Stimulated activated CD8-positive, alpha-beta memory T cell treated with anti-CD3 and anti-CD28 coated beads, Interleukin-7, amount 100 ng/mL, for 24 hours (primary cell): ENCODE data around the gene CD300H.

Experiments used
- DNase-seq: peaks from one replicate; pipeline ENCODE4 v3.0.0-alpha.2; 2020; ENCODE audit warnings: low read depth

CD300H gene

GRCh38 chr17:74549343-74549742, 18.0 kb downstream of the CD300H start:
- no peak for DNase-seq

GRCh38 chr17:74547736-74548135, 19.6 kb downstream of the CD300H start:
- no peak for DNase-seq

- no peak for DNase-seq
Observed at GRCh38 chr17:74547264-74547663, 20.0 kb downstream of the CD300H start.

GRCh38 chr17:74546586-74546985, 20.7 kb downstream of the CD300H start:
- DNase-seq: no peak

- DNase-seq: no peak
Observed at GRCh38 chr17:74545843-74546230, 21.5 kb downstream of the CD300H start, which contains the start of gene CD300C. Gene CD300C (minus strand): TSS chr17:74546115. CDS start chr17:74545782, 333 bp downstream.

- DNase-seq: no peak
Observed at GRCh38 chr17:74544991-74545842, 22.1 kb downstream of the CD300H start.

GRCh38 chr17:74543891-74544760, 23.2 kb downstream of the CD300H start:
- DNase-seq: no peak

- DNase-seq: no peak
Observed at GRCh38 chr17:74543406-74543805, 23.9 kb downstream of the CD300H start.

- no peak for DNase-seq
Observed at GRCh38 chr17:74542727-74543383, 24.5 kb downstream of the CD300H start.

GRCh38 chr17:74542166-74542565, 25.1 kb downstream of the CD300H start:
- DNase-seq: no peak

- DNase-seq: no peak
Observed at GRCh38 chr17:74541176-74542111, 25.9 kb downstream of the CD300H start.

GRCh38 chr17:74539281-74539820, 28.0 kb downstream of the CD300H start:
- DNase-seq: no peak

- DNase-seq: no peak
Observed at GRCh38 chr17:74536890-74537289, 30.4 kb downstream of the CD300H start.

- no peak for DNase-seq
Observed at GRCh38 chr17:74532115-74532514, 35.2 kb downstream of the CD300H start.

- no peak for DNase-seq
Observed at GRCh38 chr17:74531231-74531761, 36.0 kb downstream of the CD300H start, which contains the start of gene CD300LB. Gene CD300LB (minus strand): TSS chr17:74531475. CDS start chr17:74531350, 125 bp downstream.

- DNase-seq: no peak
Observed at GRCh38 chr17:74530831-74531150, 36.5 kb downstream of the CD300H start.

- no peak for DNase-seq
Observed at GRCh38 chr17:74529243-74529642, 38.1 kb downstream of the CD300H start.

- DNase-seq: no peak
Observed at GRCh38 chr17:74528491-74529199, 38.7 kb downstream of the CD300H start.

GRCh38 chr17:74527756-74528155, 39.6 kb downstream of the CD300H start:
- no peak for DNase-seq

- no peak for DNase-seq
Observed at GRCh38 chr17:74527081-74527480, 40.2 kb downstream of the CD300H start.
